GM23338 (cell line): ENCODE data around the gene REEP3. TPM values are rescaled to one million over a fixed set of nuclear protein-coding genes. Genes with fewer than 3 reads are reported as not detected.

Experiments
- ATAC-seq: fragments of 200-7000 bp; cut with Tn5 transposase; 3 replicates; pipeline ENCODE4 v1.9.1; 2020
- DNase-seq: peaks from one replicate; pipeline ENCODE4 v3.0.0-alpha.2; 2015; ENCODE audit warnings: low spot score
- H2AFZ ChIP-seq: fragments of 200-600 bp; sonication (generic); 2 replicates; pipeline ENCODE4 v1.8.0; 2016; ENCODE audit warnings: antibody characterized with exemption, mild to moderate bottlenecking, moderate library complexity
- H3F3A ChIP-seq: fragments of 200-600 bp; sonication (generic); replicated peaks from 2 replicates; pipeline ENCODE4 v1.8.0; 2017; ENCODE audit warnings: antibody characterized with exemption, mixed run types, low read depth
- H3K27ac ChIP-seq: fragments of 200-600 bp; sonication (generic); 2 replicates; pipeline ENCODE4 v1.6.1; 2016; ENCODE audit warnings: low read depth
- H3K27me3 ChIP-seq: fragments of 200-600 bp; sonication (generic); 2 replicates; pipeline ENCODE4 v1.8.0; 2016; ENCODE audit warnings: mild to moderate bottlenecking, mixed run types, moderate library complexity; ENCODE audit not compliant: insufficient read depth
- H3K36me3 ChIP-seq: fragments of 200-600 bp; sonication (generic); 2 replicates; pipeline ENCODE4 v1.8.0; 2016; ENCODE audit warnings: mild to moderate bottlenecking; ENCODE audit not compliant: insufficient read depth
- H3K4me1 ChIP-seq: fragments of 200-600 bp; sonication (generic); 2 replicates; pipeline ENCODE4 v1.8.0; 2016; ENCODE audit warnings: mild to moderate bottlenecking, moderate library complexity; ENCODE audit not compliant: insufficient read depth
- H3K4me2 ChIP-seq: fragments of 200-600 bp; sonication (generic); 2 replicates; pipeline ENCODE4 v1.7.1; 2017; ENCODE audit warnings: mixed run types
- H3K4me3 ChIP-seq: fragments of 200-600 bp; sonication (generic); 2 replicates; pipeline ENCODE4 v1.6.1; 2016; ENCODE audit warnings: mixed run types
- H3K79me2 ChIP-seq: fragments of 200-600 bp; sonication (generic); replicated peaks from 2 replicates; pipeline ENCODE4 v1.8.0; 2017; ENCODE audit warnings: mild to moderate bottlenecking; ENCODE audit not compliant: insufficient read depth
- H3K9me2 ChIP-seq: fragments of 200-600 bp; sonication (generic); 2 replicates; pipeline ENCODE4 v1.8.0; 2017; ENCODE audit not compliant: insufficient read depth
- H4K20me1 ChIP-seq: fragments of 200-600 bp; sonication (generic); replicated peaks from 2 replicates; pipeline ENCODE4 v1.8.0; 2017; ENCODE audit warnings: mild to moderate bottlenecking; ENCODE audit not compliant: insufficient read depth
- H3K27ac Mint-ChIP-seq: 2 replicates; pipeline ENCODE4 v1.8.0; 2020; ENCODE audit warnings: inconsistent platforms, mild to moderate bottlenecking, moderate library complexity, mixed read lengths
- H3K27me3 Mint-ChIP-seq: 3 replicates; pipeline ENCODE4 v1.8.0; 2022; ENCODE audit warnings: low read depth, mild to moderate bottlenecking, moderate library complexity, mixed read lengths, inconsistent platforms; ENCODE audit not compliant: insufficient read depth, poor library complexity
- H3K36me3 Mint-ChIP-seq: 3 replicates; pipeline ENCODE4 v1.8.0; 2021; ENCODE audit warnings: low read depth, mild to moderate bottlenecking, inconsistent platforms, moderate library complexity, mixed read lengths
- H3K4me1 Mint-ChIP-seq: 3 replicates; pipeline ENCODE4 v1.8.0; 2020; ENCODE audit warnings: mild to moderate bottlenecking, inconsistent platforms, mixed read lengths
- H3K4me3 Mint-ChIP-seq: 3 replicates; pipeline ENCODE4 v1.8.0; 2021; ENCODE audit warnings: moderate library complexity, mild to moderate bottlenecking, inconsistent platforms, mixed read lengths
- H3K9me3 Mint-ChIP-seq: 3 replicates; pipeline ENCODE4 v1.8.0; 2020; ENCODE audit warnings: moderate library complexity, mild to moderate bottlenecking, inconsistent platforms, mixed read lengths
- EZH2 ChIP-seq: fragments of 200-600 bp; sonication (generic); IDR thresholded peaks from one replicate; pipeline ENCODE4 v1.8.0; 2017; ENCODE audit warnings: antibody characterized with exemption, mild to moderate bottlenecking, low read depth; ENCODE audit not compliant: unreplicated experiment
- EZH2phosphoT487 ChIP-seq: fragments of 200-600 bp; sonication (generic); IDR thresholded peaks from one replicate; pipeline ENCODE4 v1.8.1; 2018; ENCODE audit warnings: antibody characterized with exemption; ENCODE audit not compliant: unreplicated experiment
- JUNB ChIP-seq: IDR thresholded peaks from one replicate; pipeline ENCODE4 v1.6.1; 2016; ENCODE audit warnings: antibody characterized with exemption; ENCODE audit not compliant: unreplicated experiment
- NANOG ChIP-seq: IDR thresholded peaks from 2 replicates; pipeline ENCODE4 v1.6.1; 2016; ENCODE audit warnings: antibody characterized with exemption, borderline replicate concordance
- POLR2AphosphoS5 ChIP-seq: IDR thresholded peaks from 2 replicates; pipeline ENCODE4 v1.6.1; 2016; ENCODE audit warnings: antibody characterized with exemption, low read depth
- STAT1 ChIP-seq: IDR thresholded peaks from one replicate; pipeline ENCODE4 v1.6.1; 2016; ENCODE audit warnings: antibody characterized with exemption; ENCODE audit not compliant: unreplicated experiment
- ZNF114 ChIP-seq: fragments of 250-450 bp; sonication (Bioruptor Pico); IDR thresholded peaks from 2 replicates; pipeline ENCODE4 v1.5.0; 2020; ENCODE audit warnings: mild to moderate bottlenecking, moderate library complexity
- ZNF331 ChIP-seq: fragments of 250-450 bp; sonication (Bioruptor Pico); IDR thresholded peaks from 2 replicates; pipeline ENCODE4 v1.5.0; 2020; ENCODE audit warnings: low read depth, mild to moderate bottlenecking, moderate library complexity
- polyA plus RNA-seq: library from polyadenylated mRNA; unstranded; fragments of >200 nt; fragmentation: Nextera tagmentation; extraction: Ambion mirVana; gene quantifications from 2 replicates; pipeline ENCODE4 v1.2.1, GENCODE V29; 2016
- total RNA-seq: library from RNA; depleted of rRNA; stranded (reverse); fragments of >200 nt; shearing (Covaris generic); gene quantifications from 2 replicates; pipeline ENCODE4 v1.2.3, GENCODE V29; 2014
- TF ChIP-seq, protein P1 (sequence below): IDR thresholded peaks from one replicate; pipeline ENCODE4 v1.6.1; 2018; ENCODE audit warnings: antibody characterized with exemption; ENCODE audit not compliant: unreplicated experiment
- TF ChIP-seq, protein P2 (sequence below): IDR thresholded peaks from 2 replicates; pipeline ENCODE4 v1.6.1; 2016; ENCODE audit warnings: antibody characterized with exemption
- TF ChIP-seq, protein P3 (sequence below): fragments of 250-450 bp; sonication (Bioruptor Pico); IDR thresholded peaks from 2 replicates; pipeline ENCODE4 v1.5.0; 2020; ENCODE audit warnings: mild to moderate bottlenecking, moderate library complexity

REEP3 gene
- total and polyA plus RNA-seq, 2 experiments from 2014 or later: 29.5 to 48.7 TPM

DNA sequence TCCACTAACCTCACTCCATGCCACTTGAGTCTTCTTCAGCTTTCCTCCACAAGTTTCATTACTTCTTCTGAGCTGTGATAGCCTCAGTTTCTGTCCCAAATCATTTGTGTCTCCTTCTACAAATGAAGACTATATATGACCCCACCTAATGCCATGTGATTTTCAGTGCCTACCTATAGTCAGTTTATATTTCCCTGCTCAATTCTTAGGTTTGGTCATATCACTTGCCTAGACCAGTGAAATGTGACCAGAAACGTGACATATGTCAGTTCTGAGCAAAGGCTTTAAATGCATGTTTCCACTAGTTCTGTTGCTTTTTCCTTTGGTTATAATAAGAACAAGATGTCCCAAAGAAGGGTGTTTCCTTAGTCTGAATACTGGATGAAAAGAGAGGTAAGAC is 24.6 kb upstream of the REEP3 start (continued):
- TF ChIP-seq, protein P1, sequence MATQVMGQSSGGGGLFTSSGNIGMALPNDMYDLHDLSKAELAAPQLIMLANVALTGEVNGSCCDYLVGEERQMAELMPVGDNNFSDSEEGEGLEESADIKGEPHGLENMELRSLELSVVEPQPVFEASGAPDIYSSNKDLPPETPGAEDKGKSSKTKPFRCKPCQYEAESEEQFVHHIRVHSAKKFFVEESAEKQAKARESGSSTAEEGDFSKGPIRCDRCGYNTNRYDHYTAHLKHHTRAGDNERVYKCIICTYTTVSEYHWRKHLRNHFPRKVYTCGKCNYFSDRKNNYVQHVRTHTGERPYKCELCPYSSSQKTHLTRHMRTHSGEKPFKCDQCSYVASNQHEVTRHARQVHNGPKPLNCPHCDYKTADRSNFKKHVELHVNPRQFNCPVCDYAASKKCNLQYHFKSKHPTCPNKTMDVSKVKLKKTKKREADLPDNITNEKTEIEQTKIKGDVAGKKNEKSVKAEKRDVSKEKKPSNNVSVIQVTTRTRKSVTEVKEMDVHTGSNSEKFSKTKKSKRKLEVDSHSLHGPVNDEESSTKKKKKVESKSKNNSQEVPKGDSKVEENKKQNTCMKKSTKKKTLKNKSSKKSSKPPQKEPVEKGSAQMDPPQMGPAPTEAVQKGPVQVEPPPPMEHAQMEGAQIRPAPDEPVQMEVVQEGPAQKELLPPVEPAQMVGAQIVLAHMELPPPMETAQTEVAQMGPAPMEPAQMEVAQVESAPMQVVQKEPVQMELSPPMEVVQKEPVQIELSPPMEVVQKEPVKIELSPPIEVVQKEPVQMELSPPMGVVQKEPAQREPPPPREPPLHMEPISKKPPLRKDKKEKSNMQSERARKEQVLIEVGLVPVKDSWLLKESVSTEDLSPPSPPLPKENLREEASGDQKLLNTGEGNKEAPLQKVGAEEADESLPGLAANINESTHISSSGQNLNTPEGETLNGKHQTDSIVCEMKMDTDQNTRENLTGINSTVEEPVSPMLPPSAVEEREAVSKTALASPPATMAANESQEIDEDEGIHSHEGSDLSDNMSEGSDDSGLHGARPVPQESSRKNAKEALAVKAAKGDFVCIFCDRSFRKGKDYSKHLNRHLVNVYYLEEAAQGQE: no peak
- no peak for TF ChIP-seq STAT1
- TF ChIP-seq JUNB: no peak
- TF ChIP-seq EZH2: no peak
- TF ChIP-seq NANOG: no peak
- TF ChIP-seq, protein P2, sequence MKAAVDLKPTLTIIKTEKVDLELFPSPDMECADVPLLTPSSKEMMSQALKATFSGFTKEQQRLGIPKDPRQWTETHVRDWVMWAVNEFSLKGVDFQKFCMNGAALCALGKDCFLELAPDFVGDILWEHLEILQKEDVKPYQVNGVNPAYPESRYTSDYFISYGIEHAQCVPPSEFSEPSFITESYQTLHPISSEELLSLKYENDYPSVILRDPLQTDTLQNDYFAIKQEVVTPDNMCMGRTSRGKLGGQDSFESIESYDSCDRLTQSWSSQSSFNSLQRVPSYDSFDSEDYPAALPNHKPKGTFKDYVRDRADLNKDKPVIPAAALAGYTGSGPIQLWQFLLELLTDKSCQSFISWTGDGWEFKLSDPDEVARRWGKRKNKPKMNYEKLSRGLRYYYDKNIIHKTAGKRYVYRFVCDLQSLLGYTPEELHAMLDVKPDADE: no peak
- TF ChIP-seq POLR2AphosphoS5: no peak

DNA sequence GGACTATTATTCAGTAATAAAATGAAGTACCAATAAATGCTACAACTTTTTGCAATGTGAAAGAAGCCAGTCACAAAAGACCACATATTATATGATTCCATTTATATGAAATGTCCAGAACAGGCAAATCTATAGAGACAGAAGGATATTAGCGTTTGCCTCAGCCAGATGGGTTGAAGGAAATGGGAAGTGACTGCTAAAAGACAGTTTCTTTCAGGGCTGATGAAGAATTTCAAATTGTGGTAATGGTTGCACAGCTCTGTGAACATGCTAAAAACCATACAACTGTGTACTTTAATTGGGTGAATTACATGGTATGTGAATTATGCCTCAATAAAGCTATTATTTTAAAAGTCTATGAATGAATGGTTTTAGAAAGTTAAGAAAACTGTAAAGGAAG is 23.9 kb upstream of the REEP3 start:
- Histone ChIP-seq H3K4me1 (0 out of 2 replicates have a peak, but pooled peaks cover 7% of the 10 kb centered on the region), H3K36me3 (no peaks in the 10 kb centered on the region), H3K27me3 (no peaks in the 10 kb centered on the region), H3K9me2 (no peaks in the 10 kb centered on the region), H3F3A (no peaks in the 10 kb centered on the region), H2AFZ (no peak overlapping the region), H3K79me2 (peaks cover 89% of the 10 kb centered on the region), H3K27ac (no peak overlapping the region), H4K20me1 (no peaks in the 10 kb centered on the region), H3K4me2 (no peak overlapping the region), H3K4me3 (no peak overlapping the region)
- peaks cover 6% of the 10 kb centered on the region; the same call in 2 of the 3 replicates for H3K36me3 Mint-ChIP-seq
- DNase-seq: no peak
- no peak overlapping the region for H3K4me3 Mint-ChIP-seq
- no peaks in the 10 kb centered on the region for H3K27me3 Mint-ChIP-seq
- no peaks in the 10 kb centered on the region; the same call in 2 of the 3 replicates for H3K4me1 Mint-ChIP-seq
- H3K27ac Mint-ChIP-seq: no peak overlapping the region
- no peaks in the 10 kb centered on the region for H3K9me3 Mint-ChIP-seq
- no peak for ATAC-seq
- no peak for TF ChIP-seq ZNF331 (CRISPR knock-in tag)
- no peak for TF ChIP-seq EZH2
- no peak for TF ChIP-seq JUNB
- TF ChIP-seq, protein P1: no peak
- no peak for TF ChIP-seq ZNF114 (CRISPR knock-in tag)
- no peak for TF ChIP-seq NANOG
- TF ChIP-seq, protein P3, sequence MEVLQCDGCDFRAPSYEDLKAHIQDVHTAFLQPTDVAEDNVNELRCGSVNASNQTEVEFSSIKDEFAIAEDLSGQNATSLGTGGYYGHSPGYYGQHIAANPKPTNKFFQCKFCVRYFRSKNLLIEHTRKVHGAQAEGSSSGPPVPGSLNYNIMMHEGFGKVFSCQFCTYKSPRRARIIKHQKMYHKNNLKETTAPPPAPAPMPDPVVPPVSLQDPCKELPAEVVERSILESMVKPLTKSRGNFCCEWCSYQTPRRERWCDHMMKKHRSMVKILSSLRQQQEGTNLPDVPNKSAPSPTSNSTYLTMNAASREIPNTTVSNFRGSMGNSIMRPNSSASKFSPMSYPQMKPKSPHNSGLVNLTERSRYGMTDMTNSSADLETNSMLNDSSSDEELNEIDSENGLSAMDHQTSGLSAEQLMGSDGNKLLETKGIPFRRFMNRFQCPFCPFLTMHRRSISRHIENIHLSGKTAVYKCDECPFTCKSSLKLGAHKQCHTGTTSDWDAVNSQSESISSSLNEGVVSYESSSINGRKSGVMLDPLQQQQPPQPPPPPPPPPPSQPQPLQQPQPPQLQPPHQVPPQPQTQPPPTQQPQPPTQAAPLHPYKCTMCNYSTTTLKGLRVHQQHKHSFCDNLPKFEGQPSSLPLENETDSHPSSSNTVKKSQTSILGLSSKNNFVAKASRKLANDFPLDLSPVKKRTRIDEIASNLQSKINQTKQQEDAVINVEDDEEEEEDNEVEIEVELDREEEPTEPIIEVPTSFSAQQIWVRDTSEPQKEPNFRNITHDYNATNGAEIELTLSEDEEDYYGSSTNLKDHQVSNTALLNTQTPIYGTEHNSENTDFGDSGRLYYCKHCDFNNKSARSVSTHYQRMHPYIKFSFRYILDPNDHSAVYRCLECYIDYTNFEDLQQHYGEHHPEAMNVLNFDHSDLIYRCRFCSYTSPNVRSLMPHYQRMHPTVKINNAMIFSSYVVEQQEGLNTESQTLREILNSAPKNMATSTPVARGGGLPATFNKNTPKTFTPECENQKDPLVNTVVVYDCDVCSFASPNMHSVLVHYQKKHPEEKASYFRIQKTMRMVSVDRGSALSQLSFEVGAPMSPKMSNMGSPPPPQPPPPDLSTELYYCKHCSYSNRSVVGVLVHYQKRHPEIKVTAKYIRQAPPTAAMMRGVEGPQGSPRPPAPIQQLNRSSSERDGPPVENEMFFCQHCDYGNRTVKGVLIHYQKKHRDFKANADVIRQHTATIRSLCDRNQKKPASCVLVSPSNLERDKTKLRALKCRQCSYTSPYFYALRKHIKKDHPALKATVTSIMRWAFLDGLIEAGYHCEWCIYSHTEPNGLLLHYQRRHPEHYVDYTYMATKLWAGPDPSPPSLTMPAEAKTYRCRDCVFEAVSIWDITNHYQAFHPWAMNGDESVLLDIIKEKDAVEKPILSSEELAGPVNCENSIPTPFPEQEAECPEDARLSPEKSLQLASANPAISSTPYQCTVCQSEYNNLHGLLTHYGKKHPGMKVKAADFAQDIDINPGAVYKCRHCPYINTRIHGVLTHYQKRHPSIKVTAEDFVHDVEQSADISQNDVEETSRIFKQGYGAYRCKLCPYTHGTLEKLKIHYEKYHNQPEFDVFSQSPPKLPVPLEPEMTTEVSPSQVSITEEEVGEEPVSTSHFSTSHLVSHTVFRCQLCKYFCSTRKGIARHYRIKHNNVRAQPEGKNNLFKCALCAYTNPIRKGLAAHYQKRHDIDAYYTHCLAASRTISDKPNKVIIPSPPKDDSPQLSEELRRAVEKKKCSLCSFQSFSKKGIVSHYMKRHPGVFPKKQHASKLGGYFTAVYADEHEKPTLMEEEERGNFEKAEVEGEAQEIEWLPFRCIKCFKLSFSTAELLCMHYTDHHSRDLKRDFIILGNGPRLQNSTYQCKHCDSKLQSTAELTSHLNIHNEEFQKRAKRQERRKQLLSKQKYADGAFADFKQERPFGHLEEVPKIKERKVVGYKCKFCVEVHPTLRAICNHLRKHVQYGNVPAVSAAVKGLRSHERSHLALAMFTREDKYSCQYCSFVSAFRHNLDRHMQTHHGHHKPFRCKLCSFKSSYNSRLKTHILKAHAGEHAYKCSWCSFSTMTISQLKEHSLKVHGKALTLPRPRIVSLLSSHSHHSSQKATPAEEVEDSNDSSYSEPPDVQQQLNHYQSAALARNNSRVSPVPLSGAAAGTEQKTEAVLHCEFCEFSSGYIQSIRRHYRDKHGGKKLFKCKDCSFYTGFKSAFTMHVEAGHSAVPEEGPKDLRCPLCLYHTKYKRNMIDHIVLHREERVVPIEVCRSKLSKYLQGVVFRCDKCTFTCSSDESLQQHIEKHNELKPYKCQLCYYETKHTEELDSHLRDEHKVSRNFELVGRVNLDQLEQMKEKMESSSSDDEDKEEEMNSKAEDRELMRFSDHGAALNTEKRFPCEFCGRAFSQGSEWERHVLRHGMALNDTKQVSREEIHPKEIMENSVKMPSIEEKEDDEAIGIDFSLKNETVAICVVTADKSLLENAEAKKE (CRISPR knock-in tag): no peak
- no peak for TF ChIP-seq EZH2phosphoT487
- TF ChIP-seq STAT1: no peak
